ENCODE results near the gene SATL1.
"Not testable (repeated sequence)": the region's sequence is repeated elsewhere in the genome, so short reads cannot be mapped to it uniquely, and the experiment has no call there.

Gene SATL1, protein sequence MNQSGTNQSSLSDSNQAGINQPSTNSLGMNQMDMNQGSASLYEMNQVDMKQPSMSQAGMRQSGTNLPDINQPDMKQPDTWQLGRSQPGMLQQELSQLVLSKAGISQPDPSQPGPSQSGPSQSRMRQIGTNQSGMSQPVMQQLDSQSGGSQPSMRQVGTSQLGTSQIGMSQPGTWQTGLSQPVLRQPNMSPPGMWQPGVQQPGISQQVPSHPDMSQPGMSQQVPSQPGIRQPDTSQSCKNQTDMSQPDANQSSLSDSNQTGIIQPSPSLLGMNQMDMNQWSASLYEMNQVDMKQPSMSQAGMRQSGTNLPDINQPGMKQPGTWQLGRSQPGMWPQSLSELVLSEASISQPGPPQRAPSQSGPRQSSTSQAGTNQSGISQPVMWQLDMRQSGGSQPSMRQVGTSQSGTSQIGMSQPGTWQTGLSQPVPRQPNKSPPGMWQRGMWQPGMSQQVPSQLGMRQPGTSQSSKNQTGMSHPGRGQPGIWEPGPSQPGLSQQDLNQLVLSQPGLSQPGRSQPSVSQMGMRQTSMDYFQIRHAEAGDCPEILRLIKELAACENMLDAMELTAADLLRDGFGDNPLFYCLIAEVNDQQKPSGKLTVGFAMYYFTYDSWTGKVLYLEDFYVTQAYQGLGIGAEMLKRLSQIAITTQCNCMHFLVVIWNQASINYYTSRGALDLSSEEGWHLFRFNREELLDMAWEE

DNA sequence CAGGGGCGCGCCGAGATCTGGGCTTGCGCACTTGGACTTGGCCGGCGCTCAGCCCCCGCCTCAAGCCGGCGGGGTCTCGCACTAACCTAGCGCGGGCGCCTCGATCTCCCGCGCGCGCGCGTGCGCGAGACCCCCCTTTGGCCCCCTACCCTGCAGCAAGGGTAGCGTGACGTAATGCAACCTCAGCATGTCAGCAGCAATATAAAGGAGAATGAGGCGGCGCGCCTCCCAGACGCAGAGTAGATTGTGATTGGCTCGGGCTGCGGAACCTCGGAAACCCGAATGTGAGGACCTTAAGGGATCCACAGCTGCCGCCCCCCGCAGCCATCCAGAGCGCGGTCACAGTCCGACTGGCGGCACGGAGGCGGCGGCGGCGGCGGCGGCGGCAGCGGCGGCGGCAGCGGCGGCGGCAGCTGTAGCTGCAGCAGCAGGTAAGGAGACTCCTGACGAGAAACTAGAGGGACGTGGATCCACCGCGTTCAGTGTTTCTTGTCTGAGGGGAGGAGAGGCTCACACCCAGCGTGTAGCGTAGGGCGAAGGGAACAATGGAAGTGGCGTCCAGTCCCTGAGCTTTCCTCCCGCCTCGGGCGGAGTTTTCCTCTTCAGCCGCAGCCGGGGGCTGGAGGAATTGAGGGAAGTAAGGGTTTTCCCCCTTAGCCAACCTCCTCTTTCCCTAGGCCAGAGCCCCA lies at the start of gene SATL1, which contains the start of gene ZNF711:
SATL1 (minus strand) TSS at position 19 of the 689 bp plus-strand sequence. CDS start 134,811 bp downstream, outside the sequence.
ZNF711 (plus strand) TSS at position 231 of the 689 bp plus-strand sequence. CDS start 3,582 bp downstream, outside the sequence.
- peak; percentile 90 for DNase-seq

DNA sequence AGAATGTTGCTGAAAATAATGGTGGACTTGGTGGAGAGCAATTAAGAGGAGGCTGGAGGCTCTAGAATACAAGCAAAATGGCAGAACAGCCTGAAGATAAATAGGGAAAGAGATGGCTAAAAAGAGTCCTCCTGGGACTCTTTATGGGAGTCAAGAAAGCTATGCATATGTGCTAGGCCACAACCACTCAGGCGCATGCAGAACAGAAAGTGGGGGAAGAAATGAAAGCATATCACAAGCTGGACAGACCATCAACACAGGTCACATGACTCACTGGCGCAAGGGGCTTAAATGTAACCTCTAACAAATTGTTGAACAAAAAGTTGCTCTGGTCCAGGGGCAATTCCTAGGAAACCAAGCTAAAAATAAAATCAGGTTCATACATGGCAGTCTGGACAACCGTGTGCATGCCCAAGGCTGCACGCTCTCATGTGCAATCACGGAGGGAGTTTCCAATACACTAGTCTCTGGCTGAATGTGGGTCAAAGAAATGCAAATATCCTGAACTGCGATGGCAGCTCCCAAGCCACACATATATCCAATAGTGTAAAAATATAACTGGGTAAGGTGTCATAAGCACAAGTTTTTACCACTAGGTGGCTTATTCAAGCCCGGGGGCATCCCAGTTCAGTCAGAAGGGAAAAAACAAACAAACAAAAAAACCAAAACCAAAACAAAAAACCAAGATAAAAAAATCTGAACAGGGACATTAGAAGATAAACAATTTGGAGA lies 45.6 kb upstream of the SATL1 start:
- DNase-seq = no peak

DNA sequence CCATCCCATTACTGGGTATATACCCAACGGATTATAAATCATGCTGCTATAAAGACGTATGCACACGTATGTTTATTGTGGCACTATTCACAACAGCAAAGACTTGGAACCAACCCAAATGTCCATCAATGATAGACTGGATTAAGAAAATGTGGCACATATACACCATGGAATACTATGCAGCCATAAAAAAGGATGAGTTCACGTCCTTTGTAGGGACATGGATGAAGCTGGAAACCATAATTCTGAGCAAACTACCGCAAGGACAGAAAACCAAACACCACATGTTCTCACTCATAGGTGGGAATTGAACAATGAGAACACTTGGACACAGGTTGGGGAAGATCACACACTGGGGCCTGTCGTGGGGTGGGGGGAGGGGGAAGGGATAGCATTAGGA lies 41.7 kb upstream of the SATL1 start:
- DNase-seq = not testable (repeated sequence)

DNA sequence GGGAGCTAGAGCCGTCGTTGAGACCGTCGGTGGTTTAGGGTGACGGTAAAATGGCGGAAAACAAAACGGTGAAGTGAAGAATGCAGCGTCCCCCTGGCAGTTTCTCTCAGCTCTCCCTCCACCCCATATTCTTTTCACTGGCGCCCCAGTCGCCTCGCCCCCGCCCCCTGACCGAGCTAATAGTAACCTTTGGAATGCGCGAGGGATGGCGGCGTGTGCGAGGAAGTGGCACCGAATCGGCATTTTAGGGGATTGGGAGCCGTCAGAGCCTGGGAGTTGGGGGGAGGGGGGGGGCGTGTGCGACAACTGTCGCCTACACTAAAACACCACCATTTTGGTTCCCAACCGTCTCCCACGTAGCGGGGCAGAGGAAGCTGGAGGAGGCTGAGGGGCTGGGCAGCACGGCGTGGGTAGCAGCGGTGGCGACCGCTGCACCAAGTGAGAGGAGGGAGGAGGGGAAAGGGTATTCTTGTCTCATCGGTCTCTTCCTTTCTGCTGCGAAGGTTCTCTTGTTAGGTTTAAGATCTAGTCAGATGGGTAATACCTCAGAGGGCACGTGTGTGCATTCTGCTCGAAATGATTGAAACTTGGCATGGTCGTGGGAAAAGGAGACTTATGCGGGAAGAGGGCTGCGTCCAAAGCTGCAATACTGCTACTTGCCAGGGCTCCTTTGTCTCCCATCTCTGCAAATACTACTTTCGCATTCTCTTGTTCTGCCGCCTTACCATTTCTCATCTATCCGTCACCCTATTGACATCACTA lies 1.1 kb upstream of the SATL1 start:
- peak; percentile 31 for DNase-seq

DNA sequence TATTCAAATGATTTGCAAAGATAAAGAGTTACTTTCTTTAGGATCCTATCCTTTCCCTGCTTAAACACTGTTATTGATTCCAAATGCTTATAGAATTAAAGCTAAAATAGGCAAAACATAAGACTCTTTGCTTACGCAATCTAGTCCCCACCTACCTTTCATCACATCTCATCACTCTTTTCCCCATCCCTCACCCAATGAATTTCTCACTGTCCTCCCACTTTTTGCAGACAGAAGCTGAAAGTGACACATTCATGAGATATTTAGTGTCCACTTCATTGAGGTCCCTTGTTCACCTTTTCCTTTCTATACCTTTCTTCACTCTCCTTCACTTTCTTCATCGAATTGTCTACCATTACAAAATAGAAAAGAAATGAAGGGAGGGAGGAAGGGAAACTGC lies 424 bp downstream of the SATL1 start:
- DNase-seq = no peak

DNA sequence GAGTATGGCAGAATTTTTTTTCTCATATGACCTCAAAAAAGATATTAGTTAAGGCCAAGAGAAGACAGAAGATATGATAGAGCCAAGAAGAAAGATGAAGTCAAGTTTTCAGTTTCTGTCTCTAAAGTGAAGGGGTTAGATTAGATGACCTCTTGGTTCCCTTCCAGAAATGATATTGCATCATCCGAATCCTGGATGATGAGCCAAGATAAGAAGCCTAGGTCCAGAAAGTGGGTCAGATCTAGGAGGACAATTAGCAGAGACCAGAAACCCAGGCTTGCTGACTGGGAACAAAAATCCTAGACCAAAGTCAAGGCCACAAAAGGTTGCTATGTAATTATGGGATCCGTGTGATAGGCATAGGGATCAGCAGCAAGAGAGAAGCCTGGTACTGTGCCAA lies 20.2 kb downstream of the SATL1 start:
- DNase-seq = no peak

DNA sequence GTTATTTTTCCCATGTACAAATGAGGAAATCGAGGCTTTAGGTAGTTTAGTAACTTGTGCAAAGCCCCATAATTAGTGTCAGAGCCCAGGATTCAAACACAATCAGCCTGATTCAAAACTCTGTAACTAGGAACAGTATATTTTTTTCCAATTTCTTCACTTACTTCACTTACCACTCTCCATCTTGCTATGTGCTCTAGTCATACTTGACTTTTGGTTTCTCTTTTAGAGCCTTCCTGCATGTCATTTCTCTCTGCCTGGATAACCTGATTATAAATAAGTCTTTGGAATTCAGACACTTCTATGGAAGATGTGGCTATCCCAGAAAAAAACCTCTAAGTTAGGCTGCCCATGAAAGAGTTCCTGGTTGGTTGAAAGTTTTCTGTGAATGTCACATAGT lies 22.2 kb downstream of the SATL1 start:
- no peak for DNase-seq

DNA sequence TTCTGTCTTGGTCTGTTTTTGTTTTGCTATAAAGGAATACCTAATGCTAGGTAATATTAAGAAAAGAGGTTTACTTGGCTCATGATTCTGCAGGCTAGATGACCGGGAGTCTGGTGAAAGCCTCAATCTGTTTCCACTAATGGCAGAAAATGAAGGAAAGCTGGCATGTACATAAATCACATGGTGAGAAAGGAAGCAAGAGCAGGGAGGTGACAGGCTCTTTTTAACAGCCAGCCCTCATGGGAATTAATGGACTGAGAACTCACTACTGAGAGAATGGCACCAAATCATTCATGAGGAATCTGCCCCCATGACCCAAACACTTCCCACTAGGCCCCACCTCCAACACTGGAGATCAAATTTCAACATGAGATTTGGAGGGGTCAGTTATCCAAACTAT lies 27.6 kb downstream of the SATL1 start:
- no peak for DNase-seq

DNA sequence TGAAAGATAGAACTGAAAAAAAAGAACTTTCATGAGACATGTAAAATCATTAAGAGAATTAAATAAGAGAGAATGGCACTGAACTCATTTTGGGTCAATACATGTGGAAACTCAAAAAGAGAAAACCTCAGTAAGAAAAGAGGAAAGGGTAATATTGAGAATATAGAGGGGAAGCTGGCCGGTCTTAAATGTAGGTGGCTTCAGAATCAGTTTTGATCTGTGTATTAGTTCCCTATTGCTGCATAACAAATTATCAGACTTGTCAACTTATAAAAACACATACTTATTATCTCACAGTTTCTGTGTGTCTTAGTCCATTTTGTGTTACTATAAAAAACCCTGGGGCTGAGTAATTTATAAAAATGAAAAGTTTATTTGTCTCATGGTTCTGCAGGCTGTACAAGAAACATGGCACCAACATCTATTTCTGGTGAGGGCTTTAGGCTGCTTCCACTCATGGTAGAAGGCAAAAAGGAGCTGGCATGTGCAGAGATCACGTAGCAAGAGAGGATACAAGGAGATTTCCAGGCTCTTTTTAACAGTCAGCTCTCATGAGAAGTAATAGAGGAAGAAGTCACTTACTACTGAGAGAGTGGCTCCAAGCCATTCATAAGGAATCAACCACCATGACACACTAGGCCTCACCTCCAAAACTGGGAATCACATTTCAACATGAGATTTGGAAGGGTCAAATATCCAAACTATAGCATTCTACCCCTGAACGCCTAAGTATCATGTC lies 29.6 kb downstream of the SATL1 start:
- DNase-seq = no peak

DNA sequence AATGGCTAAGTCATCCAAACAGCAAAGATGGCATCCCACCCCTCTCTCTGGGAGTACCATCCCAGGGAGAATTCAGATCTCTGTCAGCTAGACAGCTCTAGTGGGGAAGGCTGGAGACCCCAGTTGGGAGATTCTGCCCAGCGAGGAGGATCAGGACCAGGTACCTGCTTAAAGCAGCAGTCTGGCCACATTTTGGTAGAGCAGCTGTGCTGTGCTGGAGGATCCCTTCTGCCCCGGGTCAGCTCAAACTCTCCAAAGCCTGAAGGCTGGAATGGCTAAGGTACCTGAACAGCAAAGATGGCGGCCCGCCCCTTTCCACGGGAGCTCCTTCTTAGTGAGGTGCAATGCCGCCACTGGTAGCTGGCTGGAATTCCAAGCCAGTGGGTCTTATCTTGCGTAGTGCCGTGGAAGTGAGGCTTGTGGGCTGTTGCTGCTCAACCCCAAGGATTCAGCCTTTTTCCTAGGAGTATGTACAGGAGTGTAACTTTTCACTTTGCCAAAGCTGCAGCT lies 40.1 kb downstream of the SATL1 start:
- DNase-seq = no peak

DNA sequence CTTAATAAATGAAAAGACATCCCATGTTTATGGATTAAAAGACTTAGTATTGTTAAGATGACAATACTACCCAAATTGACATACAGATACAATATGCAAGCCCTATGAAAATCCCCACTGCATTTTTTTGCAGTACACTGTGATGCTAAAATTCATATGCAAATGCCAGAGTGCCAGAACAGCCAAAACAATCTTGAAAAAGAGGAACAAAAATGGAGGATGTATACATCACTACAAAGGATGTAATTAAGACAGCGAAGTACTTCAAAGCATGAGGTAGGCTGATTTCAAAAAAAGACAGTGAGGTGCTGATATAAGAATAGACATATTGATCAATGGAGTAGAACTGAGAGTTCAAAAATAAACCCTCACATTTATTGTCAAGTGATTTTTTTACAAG lies 47.3 kb downstream of the SATL1 start:
- DNase-seq = no peak

DNA sequence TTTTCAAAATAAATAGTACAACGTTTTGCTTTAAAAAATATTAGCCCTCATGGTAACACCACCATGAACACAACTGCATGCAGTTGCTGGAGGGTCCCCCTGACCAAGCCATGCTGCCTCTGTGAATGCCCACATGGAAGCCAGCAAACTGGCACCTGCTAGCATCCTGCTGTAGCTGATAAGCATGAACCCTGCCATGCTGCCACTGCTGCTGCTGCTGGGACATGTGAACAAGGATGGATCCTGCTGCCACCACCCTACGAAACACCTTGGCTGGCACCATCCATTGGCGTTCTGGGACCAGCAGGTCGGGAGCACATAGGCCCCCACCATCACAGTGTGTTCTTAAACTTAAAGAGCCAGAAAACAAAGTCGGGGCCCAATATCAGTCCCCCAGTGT lies 83.9 kb downstream of the SATL1 start:
- no peak for DNase-seq

DNA sequence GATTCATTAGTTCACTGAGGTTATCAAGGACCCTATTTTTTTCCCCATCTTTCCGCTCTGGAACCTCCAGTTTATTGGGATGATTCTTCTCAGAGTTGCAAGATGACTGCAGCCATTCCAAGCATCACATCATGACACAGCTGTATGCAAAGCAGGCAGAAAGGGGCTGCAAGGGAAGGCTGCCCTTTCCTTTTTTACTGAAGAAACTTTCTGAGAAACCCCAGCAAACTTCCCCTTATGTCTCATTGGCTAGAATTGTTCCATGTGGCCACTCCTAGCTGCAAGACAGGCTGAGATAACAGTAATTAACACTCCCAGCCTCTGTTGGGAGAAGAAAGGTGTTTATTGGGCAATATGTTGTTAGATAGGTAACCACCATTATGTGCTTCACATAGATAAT lies 102.6 kb downstream of the SATL1 start:
- no peak for DNase-seq

DNA sequence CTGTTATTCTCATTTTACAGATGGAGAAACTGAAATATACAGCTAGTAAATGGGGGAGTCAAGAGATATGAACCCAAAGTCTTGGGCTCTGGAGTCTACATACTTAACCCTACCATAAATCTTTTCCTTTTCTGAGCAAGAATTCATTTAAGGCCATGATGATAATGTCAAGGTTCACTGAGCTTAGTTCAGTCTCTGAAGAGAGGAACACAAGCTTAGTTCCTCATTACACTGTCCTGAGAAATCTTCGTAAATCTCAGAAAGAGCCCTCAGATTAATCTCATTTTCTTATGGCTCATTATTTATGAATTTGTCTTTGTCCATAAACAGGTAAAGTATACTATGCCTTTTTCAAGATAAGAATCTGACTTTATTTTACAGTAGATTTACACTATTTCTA lies 104.2 kb downstream of the SATL1 start:
- DNase-seq = no peak

DNA sequence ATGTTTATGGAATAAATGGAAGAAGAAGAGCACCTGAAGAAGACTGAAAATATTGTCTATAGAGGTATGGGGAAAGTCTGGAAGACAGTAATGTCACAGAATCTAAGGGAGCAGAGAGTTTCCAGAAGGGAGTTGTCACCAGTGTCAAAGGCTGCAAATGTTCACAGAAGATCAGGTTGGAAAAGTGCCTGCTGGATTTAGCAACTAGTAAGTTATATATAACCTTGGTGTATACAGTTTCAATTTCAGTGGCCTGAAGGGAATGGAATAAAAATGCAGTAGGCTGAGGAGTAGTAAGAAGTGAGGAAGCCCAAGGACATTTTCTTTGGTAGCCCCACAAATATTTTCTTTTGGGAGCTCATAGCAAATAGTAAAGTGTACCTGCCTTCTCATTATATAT lies 107.2 kb downstream of the SATL1 start:
- DNase-seq = no peak

DNA sequence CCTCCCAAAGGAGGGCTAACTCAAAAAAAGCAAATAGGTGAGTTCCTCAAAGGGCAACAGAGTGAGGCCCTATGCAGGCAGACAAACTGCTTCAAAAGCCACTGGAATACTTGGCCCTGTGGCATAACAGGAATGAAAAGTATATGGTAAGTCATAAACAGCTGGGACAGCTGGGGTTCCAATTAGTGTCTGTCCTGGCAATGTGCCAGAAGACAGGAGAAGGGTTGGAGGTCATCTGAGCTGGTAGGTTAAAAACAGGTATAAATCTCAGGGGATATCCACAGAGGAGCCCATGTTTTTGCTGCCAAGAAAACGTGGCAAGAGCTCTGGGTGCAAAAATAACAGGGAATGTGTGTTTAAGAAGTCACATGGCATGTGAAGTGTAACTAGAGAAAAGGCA lies 128.3 kb downstream of the SATL1 start:
- DNase-seq = no peak

DNA sequence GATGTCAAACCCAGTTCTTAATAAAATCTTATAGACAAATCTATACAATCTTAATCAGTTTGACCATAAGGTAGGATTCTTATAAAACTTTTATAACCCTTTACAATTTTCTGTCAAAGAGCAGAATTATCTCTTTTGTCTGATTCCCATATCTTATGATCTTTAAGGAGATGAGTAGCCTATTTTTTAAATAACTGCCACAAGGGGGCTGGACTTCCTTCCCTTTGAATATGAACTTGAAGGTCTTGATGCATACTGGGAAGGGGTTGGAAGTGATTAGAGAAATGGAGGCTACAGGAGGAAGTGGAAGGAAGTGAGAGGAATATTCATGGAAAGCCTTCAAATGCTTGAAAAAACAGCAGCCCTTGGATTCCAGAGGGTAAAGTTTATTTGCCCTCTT lies 128.8 kb downstream of the SATL1 start:
- no peak for DNase-seq

DNA sequence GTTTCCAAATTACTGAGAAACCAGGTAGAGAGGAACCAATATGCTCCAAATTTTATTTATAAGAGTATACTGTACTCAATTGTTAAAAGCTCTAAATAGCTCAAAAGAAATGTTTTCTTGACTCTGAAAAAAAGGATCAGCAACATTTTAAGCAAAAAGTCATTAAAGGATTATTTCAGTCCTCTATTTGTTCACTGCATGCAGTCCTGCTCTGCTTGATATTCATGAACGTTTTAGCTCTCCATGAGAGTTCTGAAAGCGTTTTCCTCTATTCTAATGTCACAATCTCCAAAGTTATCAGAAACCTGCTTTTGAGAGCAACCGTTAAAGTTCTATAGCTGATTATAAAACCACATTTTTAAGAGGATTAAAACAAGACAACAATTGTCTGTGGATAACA lies 129.4 kb downstream of the SATL1 start:
- DNase-seq = no peak

DNA sequence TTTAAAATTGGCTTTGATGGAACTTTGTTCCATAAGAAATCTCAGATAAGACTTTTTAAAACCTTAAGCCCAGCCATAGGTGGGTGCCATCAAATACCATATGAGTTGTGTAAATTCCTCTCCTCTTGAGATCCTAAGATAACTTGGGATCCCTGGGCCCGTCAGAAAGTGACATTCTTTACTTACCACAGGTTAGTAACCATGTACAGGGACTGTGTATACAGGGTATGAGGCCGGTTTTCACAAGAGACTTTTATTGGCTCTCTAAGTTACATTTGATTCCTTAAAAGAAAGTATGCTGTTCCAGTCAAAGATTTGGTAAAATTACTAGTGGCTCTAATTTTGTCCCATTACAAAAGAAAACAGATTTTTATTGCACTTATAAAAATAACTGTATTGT lies 129.8 kb downstream of the SATL1 start:
- no peak for DNase-seq

DNA sequence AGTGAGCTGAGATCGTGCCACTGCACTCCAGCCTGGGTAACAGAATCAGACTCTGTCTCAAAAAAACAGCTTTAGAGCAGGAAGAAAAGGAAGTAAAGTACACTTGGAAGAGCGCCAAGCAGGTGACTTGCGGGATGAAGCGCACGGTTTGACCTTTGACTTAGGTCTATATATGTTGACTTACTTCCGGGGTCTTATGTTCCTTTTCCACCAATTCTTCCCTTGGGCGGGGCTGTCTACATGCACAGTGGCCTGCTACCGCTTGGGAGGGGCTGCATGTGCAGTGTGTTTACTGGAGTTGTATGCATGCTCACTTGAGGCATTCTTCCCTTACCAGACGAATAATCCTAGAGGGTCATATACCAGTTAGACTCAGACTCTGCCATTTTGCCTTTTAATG lies 131.3 kb downstream of the SATL1 start:
- DNase-seq = no peak

DNA sequence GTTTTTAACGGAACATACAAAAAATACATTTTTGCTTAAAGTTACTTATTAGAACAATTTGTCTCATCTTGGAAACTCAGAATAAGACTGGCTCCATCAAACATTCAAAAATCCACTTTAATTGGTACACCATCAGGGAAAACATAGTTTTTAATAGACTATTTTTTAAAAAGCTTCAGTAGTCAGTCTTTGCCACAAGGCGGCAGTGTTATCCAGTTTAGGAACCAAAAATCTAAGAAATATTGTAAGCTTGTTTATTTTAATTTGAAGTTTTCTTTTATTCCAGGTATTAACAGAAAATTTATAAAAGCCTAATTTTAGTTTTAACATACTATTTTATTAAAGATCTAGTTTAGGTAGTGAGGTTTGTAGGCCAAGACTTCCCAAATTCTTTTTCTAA lies 132.2 kb downstream of the SATL1 start:
- no peak for DNase-seq

All from COR-L47 (cell line).